ENCODE measurements around the gene FSTL1.
A peak's percentile ranks its signal among the peaks of the same experiment; 100 is the strongest.

The FSTL1 gene

GRCh38 chr3:120450600-120451271 is at the start of gene FSTL1 (continued):
- TF ChIP-seq, protein P1, sequence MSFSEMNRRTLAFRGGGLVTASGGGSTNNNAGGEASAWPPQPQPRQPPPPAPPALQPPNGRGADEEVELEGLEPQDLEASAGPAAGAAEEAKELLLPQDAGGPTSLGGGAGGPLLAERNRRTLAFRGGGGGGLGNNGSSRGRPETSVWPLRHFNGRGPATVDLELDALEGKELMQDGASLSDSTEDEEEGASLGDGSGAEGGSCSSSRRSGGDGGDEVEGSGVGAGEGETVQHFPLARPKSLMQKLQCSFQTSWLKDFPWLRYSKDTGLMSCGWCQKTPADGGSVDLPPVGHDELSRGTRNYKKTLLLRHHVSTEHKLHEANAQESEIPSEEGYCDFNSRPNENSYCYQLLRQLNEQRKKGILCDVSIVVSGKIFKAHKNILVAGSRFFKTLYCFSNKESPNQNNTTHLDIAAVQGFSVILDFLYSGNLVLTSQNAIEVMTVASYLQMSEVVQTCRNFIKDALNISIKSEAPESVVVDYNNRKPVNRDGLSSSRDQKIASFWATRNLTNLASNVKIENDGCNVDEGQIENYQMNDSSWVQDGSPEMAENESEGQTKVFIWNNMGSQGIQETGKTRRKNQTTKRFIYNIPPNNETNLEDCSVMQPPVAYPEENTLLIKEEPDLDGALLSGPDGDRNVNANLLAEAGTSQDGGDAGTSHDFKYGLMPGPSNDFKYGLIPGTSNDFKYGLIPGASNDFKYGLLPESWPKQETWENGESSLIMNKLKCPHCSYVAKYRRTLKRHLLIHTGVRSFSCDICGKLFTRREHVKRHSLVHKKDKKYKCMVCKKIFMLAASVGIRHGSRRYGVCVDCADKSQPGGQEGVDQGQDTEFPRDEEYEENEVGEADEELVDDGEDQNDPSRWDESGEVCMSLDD (tag by site-specific recombination; IDR thresholded peaks at IDR 0.05): peak; percentile 89
- TF ChIP-seq ZBTB48 (tag by site-specific recombination; IDR thresholded peaks at IDR 0.05): peak; percentile 52; the same call in 1 of the 2 replicates
- no peak for TF ChIP-seq ZBTB21 (tag by site-specific recombination; IDR thresholded peaks at IDR 0.05)
- TF ChIP-seq, protein P2, sequence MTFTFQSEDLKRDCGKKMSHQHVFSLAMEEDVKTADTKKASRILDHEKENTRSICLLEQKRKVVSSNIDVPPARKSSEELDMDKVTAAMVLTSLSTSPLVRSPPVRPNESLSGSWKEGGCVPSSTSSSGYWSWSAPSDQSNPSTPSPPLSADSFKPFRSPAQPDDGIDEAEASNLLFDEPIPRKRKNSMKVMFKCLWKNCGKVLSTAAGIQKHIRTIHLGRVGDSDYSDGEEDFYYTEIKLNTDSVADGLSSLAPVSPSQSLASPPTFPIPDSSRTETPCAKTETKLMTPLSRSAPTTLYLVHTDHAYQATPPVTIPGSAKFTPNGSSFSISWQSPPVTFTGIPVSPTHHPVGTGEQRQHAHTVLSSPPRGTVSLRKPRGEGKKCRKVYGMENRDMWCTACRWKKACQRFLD (tag by site-specific recombination; IDR thresholded peaks at IDR 0.05): no peak
- TF ChIP-seq HOXA7 (CRISPR knock-in tag; IDR thresholded peaks at IDR 0.05; ENCODE audit: borderline replicate concordance): no peak
- 0 out of 2 replicates have a peak, but pooled peaks have one; percentile 33 for TF ChIP-seq ZFP37 (tag by site-specific recombination; IDR thresholded peaks at IDR 0.05)
- TF ChIP-seq SETDB1 (IDR thresholded peaks at IDR 0.05; ENCODE audit: insufficient read length, low read length): no peak
- peak; percentile 62 for TF ChIP-seq SP2 (tag by site-specific recombination; IDR thresholded peaks at IDR 0.05)
- no peak for TF ChIP-seq ZNF174 (tag by site-specific recombination; IDR thresholded peaks at IDR 0.05)
- no peak; the same call in 1 of the 2 replicates for TF ChIP-seq ZNF777 (tag by site-specific recombination; IDR thresholded peaks at IDR 0.05; ENCODE audit: borderline replicate concordance)
- TF ChIP-seq ZNF112 (tag by site-specific recombination; IDR thresholded peaks at IDR 0.05): no peak
- no peak for TF ChIP-seq ZNF548 (tag by site-specific recombination; IDR thresholded peaks at IDR 0.05)
- TF ChIP-seq, protein P3, sequence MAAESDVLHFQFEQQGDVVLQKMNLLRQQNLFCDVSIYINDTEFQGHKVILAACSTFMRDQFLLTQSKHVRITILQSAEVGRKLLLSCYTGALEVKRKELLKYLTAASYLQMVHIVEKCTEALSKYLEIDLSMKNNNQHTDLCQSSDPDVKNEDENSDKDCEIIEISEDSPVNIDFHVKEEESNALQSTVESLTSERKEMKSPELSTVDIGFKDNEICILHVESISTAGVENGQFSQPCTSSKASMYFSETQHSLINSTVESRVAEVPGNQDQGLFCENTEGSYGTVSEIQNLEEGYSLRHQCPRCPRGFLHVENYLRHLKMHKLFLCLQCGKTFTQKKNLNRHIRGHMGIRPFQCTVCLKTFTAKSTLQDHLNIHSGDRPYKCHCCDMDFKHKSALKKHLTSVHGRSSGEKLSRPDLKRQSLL (tag by site-specific recombination; IDR thresholded peaks at IDR 0.05): no peak
- no peak for TF ChIP-seq ZNF792 (tag by site-specific recombination; IDR thresholded peaks at IDR 0.05)
- no peak for TF ChIP-seq ZNF211 (tag by site-specific recombination; IDR thresholded peaks at IDR 0.05; ENCODE audit: low read depth)
- TF ChIP-seq ZEB2 (tag by site-specific recombination; IDR thresholded peaks at IDR 0.05): peak; percentile 43; the same call in 1 of the 2 replicates

DNA sequence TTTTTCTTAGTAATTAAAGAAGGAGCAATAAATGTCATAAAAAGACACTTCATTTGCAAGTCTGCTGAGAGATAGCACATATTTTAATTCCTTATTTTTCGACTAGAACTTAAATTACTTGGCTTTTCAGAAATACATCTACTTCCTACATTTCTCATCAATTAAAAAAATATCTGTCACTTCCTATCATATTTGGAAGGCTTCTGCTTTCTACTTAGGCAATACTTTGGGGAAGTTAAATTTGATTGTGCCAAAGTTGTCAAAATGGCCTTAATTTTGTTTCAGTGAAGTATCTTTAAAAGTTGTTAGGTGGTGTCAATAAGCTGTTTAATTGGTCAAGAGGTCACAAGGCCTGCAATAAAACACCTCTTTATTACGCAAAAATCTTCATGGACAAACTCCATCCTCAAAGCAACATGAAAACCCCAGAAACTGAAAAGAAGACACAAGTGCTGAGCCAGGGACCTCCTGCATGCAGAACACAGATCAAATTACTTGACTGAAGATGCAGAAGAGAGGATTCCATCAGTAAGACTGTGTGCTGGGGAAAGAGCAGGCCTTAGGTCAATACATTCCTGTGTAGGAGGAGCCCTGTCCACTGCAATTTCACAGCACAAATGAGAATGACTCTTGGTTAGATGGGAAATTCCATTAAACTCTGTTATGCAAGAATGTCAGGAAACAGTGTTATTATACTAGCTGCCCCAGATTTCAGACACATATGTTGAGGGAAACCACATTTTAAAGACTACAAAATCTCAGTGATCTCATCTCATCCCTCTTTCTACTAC is 48.0 kb upstream of the FSTL1 start:
- ChIA-PET POLR2A (no interaction called here), CTCF (no interaction called here)
- Histone ChIP-seq H3K27ac (ENCODE audit: extremely low read depth, low read depth, low read length) (no peak overlapping the region), H3K4me3 (ENCODE audit: low read depth, low read length) (no peak overlapping the region), H3K4me1 (ENCODE audit: control insufficient read depth, insufficient read depth, low read length) (no peaks in the 10 kb centered on the region; the same call in 1 of the 2 replicates), H3K9me3 (ENCODE audit: control insufficient read depth, insufficient read depth, low read depth, low read length) (no peaks in the 10 kb centered on the region), H3K36me3 (ENCODE audit: control insufficient read depth in 2 of 2, insufficient read depth in 1 of 2, low read length in 2 of 2) (no peaks in the 10 kb centered on the region)
- TF ChIP-seq GLIS1 (tag by site-specific recombination; IDR thresholded peaks at IDR 0.05) (peak; percentile 81), IKZF3 (tag by site-specific recombination; IDR thresholded peaks at IDR 0.05) (no peak), ZBTB20 (tag by site-specific recombination; IDR thresholded peaks at IDR 0.05) (peak; percentile 54; the same call in 1 of the 2 replicates), MYNN (tag by site-specific recombination; IDR thresholded peaks at IDR 0.05; ENCODE audit: borderline replicate concordance) (no peak), PRDM10 (tag by site-specific recombination; IDR thresholded peaks at IDR 0.05) (peak; percentile 67), PRDM1 (tag by site-specific recombination; IDR thresholded peaks at IDR 0.05) (0 out of 2 replicates have a peak, but pooled peaks have one; percentile 15), GLIS2 (tag by site-specific recombination; IDR thresholded peaks at IDR 0.05) (no peak), ZBTB17 (tag by site-specific recombination; IDR thresholded peaks at IDR 0.05) (peak; percentile 52; the same call in 1 of the 2 replicates)
- TF ChIP-seq, protein P4, sequence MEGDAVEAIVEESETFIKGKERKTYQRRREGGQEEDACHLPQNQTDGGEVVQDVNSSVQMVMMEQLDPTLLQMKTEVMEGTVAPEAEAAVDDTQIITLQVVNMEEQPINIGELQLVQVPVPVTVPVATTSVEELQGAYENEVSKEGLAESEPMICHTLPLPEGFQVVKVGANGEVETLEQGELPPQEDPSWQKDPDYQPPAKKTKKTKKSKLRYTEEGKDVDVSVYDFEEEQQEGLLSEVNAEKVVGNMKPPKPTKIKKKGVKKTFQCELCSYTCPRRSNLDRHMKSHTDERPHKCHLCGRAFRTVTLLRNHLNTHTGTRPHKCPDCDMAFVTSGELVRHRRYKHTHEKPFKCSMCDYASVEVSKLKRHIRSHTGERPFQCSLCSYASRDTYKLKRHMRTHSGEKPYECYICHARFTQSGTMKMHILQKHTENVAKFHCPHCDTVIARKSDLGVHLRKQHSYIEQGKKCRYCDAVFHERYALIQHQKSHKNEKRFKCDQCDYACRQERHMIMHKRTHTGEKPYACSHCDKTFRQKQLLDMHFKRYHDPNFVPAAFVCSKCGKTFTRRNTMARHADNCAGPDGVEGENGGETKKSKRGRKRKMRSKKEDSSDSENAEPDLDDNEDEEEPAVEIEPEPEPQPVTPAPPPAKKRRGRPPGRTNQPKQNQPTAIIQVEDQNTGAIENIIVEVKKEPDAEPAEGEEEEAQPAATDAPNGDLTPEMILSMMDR (tag by site-specific recombination; IDR thresholded peaks at IDR 0.05): no peak
